Neural cell (in vitro differentiated cells): ENCODE measurements around the gene ETFB. TPM values are rescaled to one million over a fixed set of nuclear protein-coding genes. Genes with fewer than 3 reads are reported as not detected.

Source experiments
- H2AFZ ChIP-seq: fragments of 200-600, 300-800 bp; sonication (generic), shearing (Covaris generic); 2 replicates; pipeline ENCODE4 v1.6.0; 2014; ENCODE audit warnings: low read depth, mild to moderate bottlenecking, antibody characterized with exemption, low read length, moderate library complexity
- H3F3A ChIP-seq: fragments of 200-600 bp; shearing (Covaris generic); 2 replicates; pipeline ENCODE4 v1.6.1; 2016; ENCODE audit warnings: mild to moderate bottlenecking, moderate library complexity, mixed read lengths, antibody characterized with exemption, low read length; ENCODE audit not compliant: insufficient read depth, poor library complexity, severe bottlenecking
- H3K27ac ChIP-seq: fragments of 200-600, 300-800 bp; sonication (generic), shearing (Covaris generic); 2 replicates; pipeline ENCODE4 v1.5.1; 2014; ENCODE audit warnings: mild to moderate bottlenecking, low read length, moderate library complexity
- H3K27me3 ChIP-seq: fragments of 300-800, 200-600 bp; sonication (generic), shearing (Covaris generic); 2 replicates; pipeline ENCODE4 v1.6.0; 2014; ENCODE audit warnings: mild to moderate bottlenecking, low read depth, low read length, moderate library complexity; ENCODE audit not compliant: insufficient read depth
- H3K36me3 ChIP-seq: fragments of 300-800, 200-600 bp; sonication (generic), shearing (Covaris generic); 2 replicates; pipeline ENCODE4 v1.5.1; 2014; ENCODE audit warnings: mild to moderate bottlenecking, antibody characterized with exemption, low read length, moderate library complexity; ENCODE audit not compliant: insufficient read depth
- H3K4me2 ChIP-seq: fragments of 300-800, 200-600 bp; sonication (generic), shearing (Covaris generic); 2 replicates; pipeline ENCODE4 v1.6.0; 2014; ENCODE audit warnings: mild to moderate bottlenecking, low read length
- H3K4me3 ChIP-seq: fragments of 300-800, 200-600 bp; sonication (generic), shearing (Covaris generic); 2 replicates; pipeline ENCODE4 v1.5.1; 2014; ENCODE audit warnings: mild to moderate bottlenecking, low read length, moderate library complexity
- H3K79me2 ChIP-seq: fragments of 200-600 bp; shearing (Covaris generic); replicated peaks from 2 replicates; pipeline ENCODE4 v1.6.0; 2014; ENCODE audit warnings: mild to moderate bottlenecking, low read length, moderate library complexity; ENCODE audit not compliant: insufficient read depth
- H3K9ac ChIP-seq: fragments of 300-800, 200-600 bp; sonication (generic), shearing (Covaris generic); 2 replicates; pipeline ENCODE4 v1.6.1; 2016; ENCODE audit warnings: mild to moderate bottlenecking, low read length, mixed read lengths
- H3K9me2 ChIP-seq: fragments of 200-600 bp; shearing (Covaris generic); 2 replicates; pipeline ENCODE4 v1.6.1; 2016; ENCODE audit warnings: mild to moderate bottlenecking, low read length, mixed read lengths; ENCODE audit not compliant: insufficient read depth
- H3K9me3 ChIP-seq: fragments of 200-600, 300-800 bp; sonication (generic), shearing (Covaris generic); 2 replicates; pipeline ENCODE4 v1.6.1; 2016; ENCODE audit warnings: mild to moderate bottlenecking, mixed run types, low read length, moderate library complexity, mixed read lengths
- H4K20me1 ChIP-seq: fragments of 200-600 bp; shearing (Covaris generic); 2 replicates; pipeline ENCODE4 v1.6.1; 2016; ENCODE audit warnings: mild to moderate bottlenecking, mixed run types; ENCODE audit not compliant: insufficient read depth
- CTCF ChIP-seq: fragments of 450-650 bp; IDR thresholded peaks from 2 replicates; pipeline ENCODE4 v1.5.1; 2014; ENCODE audit warnings: antibody characterized with exemption, mild to moderate bottlenecking, moderate library complexity; ENCODE audit not compliant: poor library complexity, severe bottlenecking
- EP300 ChIP-seq: fragments of 450-650 bp; conservative IDR thresholded peaks from 2 replicates; pipeline ENCODE4 v1.6.1; 2014; ENCODE audit warnings: antibody characterized with exemption, mild to moderate bottlenecking, moderate library complexity; ENCODE audit not compliant: poor library complexity, severe bottlenecking
- EZH2 ChIP-seq: fragments of 200-600, 300-800 bp; shearing (Covaris generic), sonication (generic); IDR thresholded peaks from 2 replicates; pipeline ENCODE4 v1.6.1; 2014; ENCODE audit warnings: antibody characterized with exemption, low read length, borderline replicate concordance, mild to moderate bottlenecking; ENCODE audit not compliant: insufficient read depth, poor library complexity, severe bottlenecking
- MXI1 ChIP-seq: fragments of 450-650 bp; conservative IDR thresholded peaks from 2 replicates; pipeline ENCODE4 v1.6.1; 2014; ENCODE audit warnings: antibody characterized with exemption, mild to moderate bottlenecking; ENCODE audit not compliant: poor library complexity, severe bottlenecking
- POLR2AphosphoS5 ChIP-seq: IDR thresholded peaks from 2 replicates; pipeline ENCODE4 v1.6.1; 2012
- RAD21 ChIP-seq: fragments of 450-650 bp; conservative IDR thresholded peaks from 2 replicates; pipeline ENCODE4 v1.6.1; 2014; ENCODE audit warnings: antibody characterized with exemption, mild to moderate bottlenecking, moderate library complexity
- SMC3 ChIP-seq: fragments of 450-650 bp; conservative IDR thresholded peaks from 2 replicates; pipeline ENCODE4 v1.6.1; 2014; ENCODE audit warnings: antibody characterized with exemption, mild to moderate bottlenecking, moderate library complexity; ENCODE audit not compliant: poor library complexity
- TAF1 ChIP-seq: IDR thresholded peaks from 2 replicates; pipeline ENCODE4 v1.6.1; 2012; ENCODE audit warnings: low read depth
- polyA plus RNA-seq: library from polyadenylated mRNA; depleted of rRNA; stranded (reverse); fragments of >200 nt; gene quantifications from 2 replicates; pipeline ENCODE4 v1.2.3, GENCODE V29; 2014
- TF ChIP-seq, protein P1 (sequence below): IDR thresholded peaks from 2 replicates; pipeline ENCODE4 v1.6.1; 2012; ENCODE audit warnings: borderline replicate concordance

The ETFB gene
- polyA plus RNA-seq, 1 donor from 2014 or later: 383 TPM

DNA sequence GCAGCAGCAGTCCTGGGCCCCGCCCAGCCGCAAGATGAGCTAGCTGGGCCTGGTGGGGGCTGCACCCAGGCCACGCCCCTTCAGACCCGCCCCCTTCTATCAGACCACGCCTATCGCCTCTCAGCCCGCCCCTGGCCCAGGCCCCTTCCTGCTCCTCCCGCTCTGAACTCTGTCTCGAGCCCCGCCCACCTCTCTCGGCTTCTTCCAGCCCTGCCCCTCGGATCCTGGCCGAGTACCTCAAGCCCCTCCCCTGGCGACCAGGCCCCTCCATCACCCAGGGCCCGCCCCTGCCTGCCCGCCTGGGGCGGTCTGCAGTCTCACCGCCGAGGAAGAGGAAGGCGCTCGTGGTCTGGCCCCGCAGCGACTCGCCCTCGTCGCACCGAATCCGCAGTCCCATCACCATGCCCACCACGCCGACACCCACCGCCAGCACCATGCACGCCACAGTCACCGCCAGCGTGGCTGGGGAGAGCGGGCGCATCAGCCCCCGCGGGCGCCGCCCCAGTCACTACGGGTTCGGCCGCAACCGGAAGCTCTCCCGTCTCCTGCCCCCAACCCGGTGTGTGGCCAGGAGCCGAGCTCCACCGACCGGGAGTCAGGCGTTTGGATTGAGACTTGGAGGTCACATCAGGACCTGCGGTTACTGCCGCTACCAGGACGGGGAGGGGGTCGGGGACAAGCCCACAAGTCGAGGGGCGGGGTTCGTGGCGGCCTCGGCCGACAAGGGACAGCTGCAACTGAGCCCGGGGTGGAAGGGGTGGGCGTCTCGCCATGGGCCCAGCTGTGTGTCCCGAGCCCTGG, 1.6 kb upstream of the ETFB start:
- Histone ChIP-seq H2AFZ (peak overlapping the region; percentile 93), H3K9me2 (no peaks in the 10 kb centered on the region)

DNA sequence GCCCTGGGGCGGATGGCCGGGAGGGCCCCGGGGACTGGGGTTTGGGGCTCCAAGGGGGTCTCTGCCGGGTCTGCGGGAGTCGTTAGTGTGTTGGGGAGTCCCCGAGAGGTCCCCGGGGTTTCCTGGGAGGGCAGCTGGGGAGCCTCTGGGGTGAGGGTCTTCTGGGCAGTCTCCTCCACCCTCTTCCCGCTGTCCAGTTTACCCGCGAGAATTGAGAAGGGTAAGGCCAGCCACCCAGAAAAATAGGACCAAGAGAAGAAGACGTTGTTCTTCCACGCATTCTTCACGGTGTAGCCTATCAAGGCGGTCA, 1.0 kb upstream of the ETFB start:
- H4K20me1 ChIP-seq: no peaks in the 10 kb centered on the region
- H3K9ac ChIP-seq: peak overlapping the region; percentile 83
- H3F3A ChIP-seq: peaks cover 5% of the 10 kb centered on the region
- no peaks in the 10 kb centered on the region for H3K9me3 ChIP-seq
- peak overlapping the region; percentile 85 for H3K4me3 ChIP-seq
- no peaks in the 10 kb centered on the region for H3K79me2 ChIP-seq
- H3K4me2 ChIP-seq: peak overlapping the region; percentile 98
- H3K36me3 ChIP-seq: no peaks in the 10 kb centered on the region
- no peaks in the 10 kb centered on the region for H3K27me3 ChIP-seq
- TF ChIP-seq POLR2AphosphoS5 (peak; percentile 59), CTCF (no peak), TAF1 (peak; percentile 6)
- peak overlapping the region; percentile 66 for H3K27ac ChIP-seq
- H2AFZ ChIP-seq: peak overlapping the region; percentile 93
- no peaks in the 10 kb centered on the region for H3K9me2 ChIP-seq

More for the DNA sequence above, 1.6 kb upstream of the ETFB start:
- H3K27me3 ChIP-seq: no peaks in the 10 kb centered on the region
- no peaks in the 10 kb centered on the region for H3K36me3 ChIP-seq
- H3F3A ChIP-seq: peaks cover 5% of the 10 kb centered on the region
- peak overlapping the region; percentile 98 for H3K4me2 ChIP-seq
- H4K20me1 ChIP-seq: no peaks in the 10 kb centered on the region
- H3K4me3 ChIP-seq: peak overlapping the region; percentile 85
- peak overlapping the region; percentile 66 for H3K27ac ChIP-seq
- no peaks in the 10 kb centered on the region for H3K79me2 ChIP-seq
- peak overlapping the region; percentile 83 for H3K9ac ChIP-seq
- no peaks in the 10 kb centered on the region for H3K9me3 ChIP-seq
- TF ChIP-seq RAD21 (no peak), EP300 (no peak), SMC3 (no peak), POLR2AphosphoS5 (no peak), TAF1 (no peak), EZH2 (no peak), MXI1 (peak; percentile 68), CTCF (peak; percentile 22)
- TF ChIP-seq, protein P1, sequence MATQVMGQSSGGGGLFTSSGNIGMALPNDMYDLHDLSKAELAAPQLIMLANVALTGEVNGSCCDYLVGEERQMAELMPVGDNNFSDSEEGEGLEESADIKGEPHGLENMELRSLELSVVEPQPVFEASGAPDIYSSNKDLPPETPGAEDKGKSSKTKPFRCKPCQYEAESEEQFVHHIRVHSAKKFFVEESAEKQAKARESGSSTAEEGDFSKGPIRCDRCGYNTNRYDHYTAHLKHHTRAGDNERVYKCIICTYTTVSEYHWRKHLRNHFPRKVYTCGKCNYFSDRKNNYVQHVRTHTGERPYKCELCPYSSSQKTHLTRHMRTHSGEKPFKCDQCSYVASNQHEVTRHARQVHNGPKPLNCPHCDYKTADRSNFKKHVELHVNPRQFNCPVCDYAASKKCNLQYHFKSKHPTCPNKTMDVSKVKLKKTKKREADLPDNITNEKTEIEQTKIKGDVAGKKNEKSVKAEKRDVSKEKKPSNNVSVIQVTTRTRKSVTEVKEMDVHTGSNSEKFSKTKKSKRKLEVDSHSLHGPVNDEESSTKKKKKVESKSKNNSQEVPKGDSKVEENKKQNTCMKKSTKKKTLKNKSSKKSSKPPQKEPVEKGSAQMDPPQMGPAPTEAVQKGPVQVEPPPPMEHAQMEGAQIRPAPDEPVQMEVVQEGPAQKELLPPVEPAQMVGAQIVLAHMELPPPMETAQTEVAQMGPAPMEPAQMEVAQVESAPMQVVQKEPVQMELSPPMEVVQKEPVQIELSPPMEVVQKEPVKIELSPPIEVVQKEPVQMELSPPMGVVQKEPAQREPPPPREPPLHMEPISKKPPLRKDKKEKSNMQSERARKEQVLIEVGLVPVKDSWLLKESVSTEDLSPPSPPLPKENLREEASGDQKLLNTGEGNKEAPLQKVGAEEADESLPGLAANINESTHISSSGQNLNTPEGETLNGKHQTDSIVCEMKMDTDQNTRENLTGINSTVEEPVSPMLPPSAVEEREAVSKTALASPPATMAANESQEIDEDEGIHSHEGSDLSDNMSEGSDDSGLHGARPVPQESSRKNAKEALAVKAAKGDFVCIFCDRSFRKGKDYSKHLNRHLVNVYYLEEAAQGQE: peak; percentile 20
